Stimulated activated CD8-positive, alpha-beta memory T cell treated with anti-CD3 and anti-CD28 coated beads, Interleukin-7, amount 100 ng/mL, for 24 hours (primary cell): ENCODE measurements around the gene CR1.
"Not testable (repeated sequence)": the region's sequence is repeated elsewhere in the genome, so short reads cannot be mapped to it uniquely, and the experiment has no call there.

ENCODE experiments used
- DNase-seq: peaks from one replicate; pipeline ENCODE4 v3.0.0-alpha.2; 2020; ENCODE audit warnings: low read depth

The CR1 gene

GRCh38 chr1:207589506-207589905 is 93.5 kb downstream of the CR1 start:
- not testable (repeated sequence) for DNase-seq

DNA sequence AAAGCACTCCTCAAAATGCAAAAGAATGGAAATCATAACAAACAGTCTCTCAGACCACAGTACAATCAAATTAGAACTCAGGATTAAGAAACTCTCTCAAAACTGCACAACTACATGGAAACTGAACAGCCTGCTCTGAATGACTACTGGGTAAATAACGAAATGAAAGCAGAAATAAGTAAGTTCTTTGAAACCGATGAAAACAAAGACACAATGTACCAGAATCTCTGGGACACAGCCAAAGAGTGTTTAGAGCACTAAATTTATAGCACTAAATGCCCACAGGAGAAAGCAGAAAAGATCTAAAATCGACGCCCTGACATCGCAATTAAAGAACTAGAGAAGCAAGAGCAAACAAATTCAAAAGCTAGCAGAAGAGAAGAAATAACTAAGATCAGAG is 95.2 kb downstream of the CR1 start:
- DNase-seq = not testable (repeated sequence)

GRCh38 chr1:207594095-207594494 is 98.1 kb downstream of the CR1 start:
- not testable (repeated sequence) for DNase-seq

GRCh38 chr1:207603777-207604176 is 107.8 kb downstream of the CR1 start:
- DNase-seq = no peak

- DNase-seq = no peak
Observed at GRCh38 chr1:207605444-207606361, 109.7 kb downstream of the CR1 start.

DNA sequence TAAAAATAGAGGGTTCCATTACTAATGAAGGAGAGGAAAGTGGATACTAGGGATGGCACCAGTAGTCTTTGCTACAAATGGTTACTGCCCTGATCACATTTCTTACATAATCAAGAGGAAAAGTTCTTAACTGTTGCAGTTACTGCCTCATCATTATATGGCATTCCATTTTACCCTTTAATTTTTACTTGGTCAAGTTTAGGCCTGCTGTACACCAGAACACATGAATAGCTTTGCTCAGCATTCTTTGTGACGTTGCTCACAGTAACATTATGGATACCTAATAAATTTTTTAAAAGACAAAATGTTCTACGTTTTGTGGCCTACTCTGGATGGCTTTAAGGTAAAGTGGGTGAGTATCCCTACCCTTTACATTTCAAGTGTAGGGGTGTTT is 110.4 kb downstream of the CR1 start:
- no peak for DNase-seq

DNA sequence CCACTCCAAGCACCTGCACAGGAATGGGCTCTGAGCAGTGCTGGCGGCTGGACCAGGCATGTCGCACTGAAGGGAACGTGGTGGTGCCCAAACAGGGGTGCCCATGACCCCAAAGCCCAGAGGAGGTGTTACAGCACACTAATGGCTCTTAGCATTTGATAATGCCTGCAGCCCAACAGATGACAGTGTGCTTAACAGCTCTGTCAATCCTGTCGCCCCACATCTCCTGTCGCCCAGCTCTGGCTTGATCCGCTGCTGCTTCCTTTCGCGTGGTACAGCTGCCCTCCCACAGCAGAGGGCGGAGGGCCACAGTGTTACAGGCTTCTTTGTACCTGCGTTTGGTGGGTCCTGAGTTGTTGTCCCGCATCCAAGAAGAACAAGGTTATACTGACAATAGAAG is 116.8 kb downstream of the CR1 start:
- DNase-seq = no peak

GRCh38 chr1:207619871-207620542 is 124.0 kb downstream of the CR1 start:
- no peak for DNase-seq

DNA sequence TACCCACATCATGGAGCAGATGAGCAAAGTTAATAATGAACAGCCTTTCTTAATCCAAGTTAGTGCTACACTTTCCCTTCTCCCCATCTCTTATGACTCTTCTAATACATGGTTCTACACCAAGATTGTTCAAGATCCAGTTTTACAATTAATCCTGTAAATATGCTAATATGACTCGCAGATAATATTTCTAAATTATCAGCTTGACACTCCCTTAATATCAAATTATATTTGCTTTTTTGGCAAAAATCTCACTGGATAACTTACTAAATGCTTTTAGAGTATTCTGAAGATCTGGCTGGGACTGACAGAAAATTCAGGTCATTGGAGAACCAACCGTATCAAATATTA is 124.6 kb downstream of the CR1 start:
- DNase-seq = no peak

GRCh38 chr1:207625504-207626071 is 129.6 kb downstream of the CR1 start:
- DNase-seq = not testable (repeated sequence)

DNA sequence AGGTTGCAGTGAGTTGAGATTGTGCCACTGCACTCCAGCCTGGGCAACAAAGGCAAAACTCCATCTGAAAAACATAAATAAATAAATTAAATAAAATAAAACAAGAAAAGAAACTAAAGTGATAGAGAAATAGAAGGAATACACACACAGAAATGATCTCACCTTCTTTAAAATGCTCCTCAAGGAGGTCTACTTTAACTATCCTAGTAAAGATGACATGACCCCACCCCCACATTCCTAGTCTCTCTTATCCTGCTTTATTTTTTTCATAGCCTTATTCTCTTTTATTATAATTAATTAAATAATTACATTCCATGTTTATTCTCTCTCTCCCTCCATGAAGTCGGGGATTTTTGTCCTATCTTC is 131.0 kb downstream of the CR1 start:
- DNase-seq = no peak

- no peak for DNase-seq
Observed at GRCh38 chr1:207627496-207627895, 131.5 kb downstream of the CR1 start.

DNA sequence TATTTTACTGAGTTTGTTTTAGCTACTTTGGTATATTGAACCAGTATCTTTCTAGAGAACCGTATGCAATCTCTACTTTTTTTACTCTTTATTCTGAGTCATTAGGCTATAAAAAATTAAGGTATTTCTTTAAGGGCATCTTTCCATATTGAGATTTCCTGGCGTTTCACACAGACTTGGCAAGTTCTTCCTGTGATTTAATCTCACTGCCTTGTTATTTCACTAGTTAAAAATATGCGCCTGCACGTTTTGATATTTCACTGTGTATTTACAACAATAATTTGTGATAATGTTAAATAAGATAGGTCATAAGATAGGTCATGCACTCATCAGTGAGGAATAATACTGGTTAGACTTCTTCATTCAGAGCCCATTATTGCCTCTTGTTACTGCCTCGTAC is 132.8 kb downstream of the CR1 start:
- no peak for DNase-seq

DNA sequence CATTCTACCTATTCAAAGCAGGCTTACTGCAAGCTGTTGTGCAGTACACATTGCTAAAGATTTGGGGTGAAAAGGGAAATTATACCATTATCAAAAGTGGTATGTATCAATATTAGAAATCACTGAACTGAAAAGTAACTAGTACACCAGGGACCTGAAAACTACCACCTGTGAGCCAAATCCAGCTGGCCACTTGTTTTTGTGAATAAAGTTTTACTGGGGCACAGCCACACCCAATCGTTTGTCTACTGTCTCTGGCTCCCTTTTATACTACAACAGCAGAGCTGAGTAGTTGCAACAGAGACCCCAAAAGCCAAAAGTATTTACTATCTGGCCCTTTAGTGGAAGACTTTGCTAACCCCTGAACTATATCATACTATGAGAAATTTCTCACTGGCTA is 135.2 kb downstream of the CR1 start:
- no peak for DNase-seq

- no peak for DNase-seq
Observed at GRCh38 chr1:207633226-207633625, 137.3 kb downstream of the CR1 start.

- DNase-seq = not testable (repeated sequence)
Observed at GRCh38 chr1:207633699-207634289, 137.8 kb downstream of the CR1 start.

DNA sequence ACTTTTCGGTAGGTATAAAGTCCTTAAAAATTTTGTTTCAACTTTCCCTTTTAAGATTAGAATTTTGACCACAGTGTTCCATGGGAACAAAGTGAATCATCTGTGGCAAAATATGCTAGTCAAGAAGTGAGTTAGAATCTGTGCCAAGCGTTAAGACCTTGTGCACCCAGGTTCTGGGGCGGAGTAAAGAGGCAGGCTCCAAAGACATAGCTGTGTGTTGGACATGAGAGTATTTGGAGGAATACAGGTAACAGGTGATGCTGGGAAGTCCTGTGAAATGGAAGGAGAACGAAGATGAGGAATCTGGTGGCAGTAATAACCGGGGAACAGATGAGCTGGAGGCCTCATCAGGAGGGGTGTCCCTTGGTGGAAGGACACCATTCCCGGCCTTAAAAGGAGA is 138.3 kb downstream of the CR1 start:
- DNase-seq = not testable (repeated sequence)

DNA sequence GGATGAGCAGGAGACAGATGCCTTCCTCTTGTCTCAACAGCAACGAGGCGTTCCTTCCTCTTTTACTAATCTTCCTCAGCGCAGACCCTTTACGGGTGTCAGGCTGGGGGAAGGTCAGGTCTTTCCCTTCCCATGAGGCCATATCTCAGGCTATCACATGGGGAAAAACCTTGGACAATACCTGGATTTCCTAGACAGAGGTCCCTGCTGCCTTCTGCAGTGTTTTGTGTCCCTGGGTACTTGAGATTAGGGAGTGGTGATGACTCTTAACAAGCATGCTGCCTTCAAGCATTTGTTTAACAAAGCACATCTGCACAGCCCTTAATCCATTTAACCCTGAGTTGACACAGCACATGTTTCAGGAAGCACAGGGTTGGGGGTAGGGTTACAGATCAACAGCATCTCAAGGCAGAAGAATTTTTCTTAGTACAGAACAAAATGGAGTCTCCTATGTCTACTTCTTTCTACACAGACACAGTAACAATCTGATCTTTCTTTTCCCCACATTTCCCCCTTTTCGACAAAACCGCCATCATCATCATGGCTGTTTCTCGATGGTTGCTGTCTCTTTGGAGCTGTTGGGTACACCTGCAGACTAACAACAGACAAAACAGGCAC is 139.7 kb downstream of the CR1 start:
- DNase-seq = not testable (repeated sequence)

GRCh38 chr1:207638487-207639145 is 142.7 kb downstream of the CR1 start:
- DNase-seq = not testable (repeated sequence)

DNA sequence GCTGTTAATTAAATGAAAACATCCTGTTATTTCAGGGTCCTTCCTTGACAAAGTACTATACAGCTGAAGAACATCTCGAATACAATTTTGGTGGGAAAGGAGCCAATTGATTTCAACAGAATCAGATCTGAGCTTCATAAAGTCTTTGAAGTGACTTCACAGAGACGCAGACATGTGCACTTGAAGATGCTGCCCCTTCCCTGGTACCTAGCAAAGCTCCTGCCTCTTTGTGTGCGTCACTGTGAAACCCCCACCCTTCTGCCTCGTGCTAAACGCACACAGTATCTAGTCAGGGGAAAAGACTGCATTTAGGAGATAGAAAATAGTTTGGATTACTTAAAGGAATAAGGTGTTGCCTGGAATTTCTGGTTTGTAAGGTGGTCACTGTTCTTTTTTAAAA is 143.4 kb downstream of the CR1 start:
- not testable (repeated sequence) for DNase-seq

- no peak for DNase-seq
Observed at GRCh38 chr1:207644166-207644851, 148.4 kb downstream of the CR1 start.
